Activated CD4-positive, CD25-positive, alpha-beta regulatory T cell treated with anti-CD3 and anti-CD28 coated beads, Interleukin-2, amount 50 U/mL, for 24 hours (primary cell): ENCODE results near the gene LZTFL1.

Experiments
- ATAC-seq, 2 donors: fragments of 150-1000 bp; cut with Tn5 transposase; one replicate each; pipeline ENCODE4 v1.10.0; 2021; ENCODE audit warnings: mild to moderate bottlenecking in 1 of 2, moderate library complexity in 1 of 2

LZTFL1 gene

DNA sequence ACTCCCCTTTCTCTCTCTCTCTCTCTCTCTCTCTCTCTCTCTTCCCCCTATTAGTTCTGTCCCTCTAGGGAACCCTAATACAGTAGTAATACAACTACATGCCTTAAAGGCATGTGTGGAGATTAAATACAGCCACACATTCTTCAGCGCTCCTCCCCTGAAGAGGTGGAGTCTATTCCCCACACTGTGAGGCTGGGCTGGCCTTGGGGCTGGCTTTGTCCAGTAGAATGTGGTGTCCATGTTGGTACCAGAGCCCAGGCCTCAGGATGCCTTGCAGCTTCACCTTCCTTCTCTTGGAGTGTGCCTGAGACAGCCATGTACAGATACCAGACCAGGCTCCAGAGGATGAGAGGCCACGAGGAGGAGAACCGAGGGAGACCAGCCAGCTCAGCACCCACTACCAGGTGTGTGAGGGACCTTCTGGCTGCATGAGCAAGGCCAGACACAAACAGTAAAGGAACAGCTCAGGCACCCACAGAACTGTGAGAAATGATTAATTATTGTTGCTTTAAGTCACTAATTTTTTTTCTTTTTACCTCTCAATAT is 56.2 kb downstream of the LZTFL1 start:
- ATAC-seq: no peak

DNA sequence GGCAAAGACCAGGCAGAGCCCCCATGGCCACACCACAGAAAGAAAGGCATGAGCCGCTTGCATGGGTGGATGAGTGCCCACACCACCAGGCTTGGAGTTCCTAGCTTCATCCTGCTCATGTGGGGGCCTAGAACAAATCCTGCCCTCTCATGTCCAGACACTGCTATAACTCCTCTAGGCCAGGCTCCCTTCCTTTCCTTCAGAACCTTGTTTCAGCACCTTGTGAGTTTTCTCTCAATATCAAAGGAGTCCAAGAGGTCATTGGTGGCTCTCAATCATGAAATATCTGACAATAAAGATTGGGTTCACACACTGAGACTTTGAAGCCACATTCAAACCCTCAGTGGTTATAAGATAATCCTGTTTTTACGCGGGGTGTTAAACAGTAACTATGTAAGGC is 58.3 kb downstream of the LZTFL1 start:
- no peak for ATAC-seq

GRCh38 chr3:45782381-45782780 is 59.5 kb downstream of the LZTFL1 start:
- ATAC-seq: no peak

DNA sequence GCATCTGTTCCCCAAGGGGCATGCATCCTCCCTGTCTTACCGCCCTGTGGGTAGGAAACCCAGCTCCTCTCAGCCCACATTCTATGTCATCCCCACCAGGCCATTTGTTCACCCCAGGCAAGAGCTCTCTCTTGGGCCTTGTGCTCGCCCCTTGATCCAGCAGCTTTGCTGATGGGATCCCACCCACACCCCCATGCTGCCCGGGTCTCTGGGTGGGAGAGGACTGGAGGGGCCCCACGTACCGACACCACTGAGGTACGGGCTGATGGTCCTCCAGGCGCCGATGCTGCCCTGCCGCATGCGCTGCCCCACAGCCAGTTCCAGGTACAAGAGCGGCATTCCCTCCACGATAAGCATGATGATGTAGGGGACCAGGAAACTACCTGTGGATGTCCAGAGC is 60.1 kb downstream of the LZTFL1 start:
- ATAC-seq: no peak

- no peak for ATAC-seq
These were observed 60.6 kb downstream of the LZTFL1 start for GRCh38 chr3:45781271-45781670.

GRCh38 chr3:45779746-45780735 is 61.9 kb downstream of the LZTFL1 start:
- ATAC-seq: no peak

GRCh38 chr3:45778761-45779201 is 63.1 kb downstream of the LZTFL1 start:
- ATAC-seq: no peak

GRCh38 chr3:45777746-45778386 is 64.1 kb downstream of the LZTFL1 start:
- ATAC-seq: no peak

DNA sequence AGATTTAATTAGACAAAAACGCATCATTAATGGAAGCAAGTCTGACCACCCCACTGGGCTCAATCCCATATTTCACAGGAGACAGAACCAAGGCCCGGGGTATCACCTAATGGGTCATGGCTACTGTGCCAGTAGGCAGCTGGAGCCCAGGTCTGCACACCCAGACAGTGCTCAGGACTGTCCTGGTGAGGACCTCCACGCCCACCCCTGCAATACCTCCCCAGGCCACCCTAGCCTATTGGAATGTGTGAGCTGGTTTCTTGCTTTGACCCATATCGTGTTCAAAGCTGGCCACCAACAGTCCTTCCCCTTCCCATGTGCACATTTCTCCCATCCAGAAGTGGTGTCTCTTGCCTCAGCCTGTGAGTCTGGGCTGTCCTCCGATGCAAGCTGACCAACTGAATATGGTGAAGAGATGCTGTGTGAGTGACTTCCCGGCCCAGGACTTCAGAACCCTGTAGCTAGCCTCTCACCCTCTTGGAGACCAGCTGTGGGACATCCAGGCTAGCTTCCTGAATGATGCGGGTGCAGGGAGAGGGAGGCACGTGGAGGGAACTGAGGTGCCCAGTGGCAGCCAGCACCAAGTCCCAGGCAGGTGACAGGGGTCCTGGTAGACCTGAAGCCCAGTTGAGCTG is 64.7 kb downstream of the LZTFL1 start:
- no peak for ATAC-seq

DNA sequence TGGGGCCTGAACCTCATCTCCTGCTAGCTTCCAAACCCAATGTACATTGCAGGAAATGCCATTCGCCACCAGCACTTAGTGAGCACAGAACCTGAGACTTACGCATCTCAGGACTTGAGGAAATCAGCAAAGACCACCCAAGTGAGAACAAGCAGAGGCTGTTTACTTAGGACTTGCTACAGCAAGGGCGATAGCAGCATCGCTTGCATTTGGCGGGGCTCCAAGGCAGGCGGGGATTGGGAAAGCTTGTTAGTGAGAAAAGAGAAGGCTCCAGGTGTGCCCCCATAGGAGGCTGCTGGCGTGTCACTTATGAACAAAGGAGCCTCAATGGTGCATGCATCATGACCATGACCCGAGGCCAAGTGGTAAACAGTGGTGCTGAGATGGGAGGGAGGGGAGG is 65.3 kb downstream of the LZTFL1 start:
- ATAC-seq: no peak

- ATAC-seq: no peak
These were observed 65.7 kb downstream of the LZTFL1 start for GRCh38 chr3:45776301-45776595.

- no peak for ATAC-seq
These were observed 66.2 kb downstream of the LZTFL1 start for GRCh38 chr3:45775571-45776300.

DNA sequence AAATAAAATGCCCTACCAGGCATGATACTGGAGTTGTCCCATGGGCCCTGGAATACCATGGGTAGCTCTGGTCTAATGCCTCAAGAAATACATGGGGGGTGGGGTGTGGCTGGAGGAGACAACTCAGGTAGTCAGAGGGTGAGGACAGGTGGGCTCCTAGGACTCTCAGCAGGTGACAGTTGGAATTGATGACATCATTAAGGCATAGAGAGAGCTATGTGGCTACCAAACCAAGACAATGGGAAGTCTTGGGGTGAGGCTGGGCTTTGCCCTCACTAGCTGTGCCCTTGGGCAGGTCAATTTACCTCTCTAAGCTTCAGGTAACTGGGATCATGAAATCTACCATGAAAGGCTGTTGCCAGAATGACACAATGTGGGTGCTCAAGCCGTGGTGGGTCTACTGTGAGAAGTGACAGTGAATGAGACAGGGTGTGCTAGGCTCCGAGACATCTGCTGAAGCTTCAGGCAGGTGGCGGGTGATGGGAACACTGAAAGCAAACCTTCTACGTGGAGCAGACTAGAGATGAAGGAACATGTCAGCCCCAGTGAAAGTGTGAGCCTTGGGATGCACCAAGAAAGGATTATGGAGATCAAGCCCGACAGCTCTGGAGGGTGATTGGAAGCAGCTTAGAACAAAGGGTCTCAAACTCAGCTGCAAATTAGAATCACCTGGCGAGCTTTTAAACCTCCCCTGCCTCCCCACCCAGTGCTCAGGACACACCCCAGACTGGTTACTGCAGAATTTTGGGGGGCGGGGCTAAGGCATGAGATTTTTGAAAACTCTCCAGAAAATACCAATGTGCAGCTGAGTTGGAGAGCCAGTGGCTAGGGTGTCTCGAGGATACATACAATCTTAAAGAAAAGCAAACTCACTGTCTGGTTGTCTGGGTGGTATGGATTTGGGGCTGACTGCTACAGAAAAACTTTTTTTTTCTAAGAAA is 67.1 kb downstream of the LZTFL1 start:
- no peak for ATAC-seq

- ATAC-seq: no peak
These were observed 68.0 kb downstream of the LZTFL1 start for GRCh38 chr3:45773714-45774449.
